Coronary artery (tissue), 2 donors: ENCODE data around the gene PSMB9.

ENCODE experiments used
- DNase-seq: peaks from one replicate; pipeline ENCODE4 v3.0.0-alpha.2; 2017; ENCODE audit warnings: low spot score
- H3K27ac ChIP-seq, 2 donors: fragments of 200-600 bp; sonication (generic); one replicate each; pipeline ENCODE4 v1.5.1; 2016 to 2019
- H3K4me3 ChIP-seq: fragments of 200-600 bp; sonication (generic); 2 replicates; pipeline ENCODE4 v1.5.1; 2016; ENCODE audit warnings: mild to moderate bottlenecking, moderate library complexity
- CTCF ChIP-seq: fragments of 200-600 bp; sonication (generic); IDR thresholded peaks from one replicate; pipeline ENCODE4 v1.5.1; 2019; ENCODE audit warnings: antibody characterized with exemption

The PSMB9 gene

DNA sequence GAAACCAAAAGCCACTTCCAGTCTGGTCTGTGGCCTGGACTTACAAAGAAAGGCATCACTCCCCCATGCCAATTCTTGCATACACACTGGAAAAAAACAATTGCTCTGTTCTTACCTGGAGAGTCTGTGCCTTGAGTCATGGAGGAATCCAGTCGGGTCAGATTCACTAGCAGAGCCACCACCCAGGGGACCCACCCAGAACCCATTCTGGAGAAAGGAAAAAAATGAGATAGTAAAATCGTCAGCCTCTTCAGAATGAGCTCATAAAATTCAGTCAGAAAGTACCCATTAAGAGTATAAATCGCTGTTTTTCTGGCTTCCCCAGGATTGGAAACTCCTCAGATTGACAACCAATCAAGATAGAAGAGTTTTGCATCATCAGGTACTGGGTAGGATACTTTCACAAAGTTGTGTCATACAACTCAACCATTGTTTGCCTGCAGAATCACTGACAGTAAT lies 37.2 kb upstream of the PSMB9 start, which contains the start of gene HLA-DOB:
Gene HLA-DOB, minus strand, starts transcription at position 257 of the 459 bp plus-strand sequence. Its CDS starts 51 bp downstream, at position 206.
- Histone ChIP-seq H3K27ac (no peak within 1 kb of the TSS), H3K4me3 (no peak within 1 kb of the TSS)
- DNase-seq, result no peak
- TF ChIP-seq CTCF, result no peak

GRCh38 chr6:32818867-32819266 lies 35.1 kb upstream of the PSMB9 start:
- DNase-seq, result no peak
- Histone ChIP-seq H3K4me3 (no peak overlapping the region), H3K27ac (no peak overlapping the region)
- no peak for TF ChIP-seq CTCF

- Histone ChIP-seq H3K27ac (no peak overlapping the region), H3K4me3 (no peak overlapping the region)
- TF ChIP-seq CTCF, result no peak
- DNase-seq, result no peak
These were observed 34.3 kb upstream of the PSMB9 start for GRCh38 chr6:32819729-32820128.

DNA sequence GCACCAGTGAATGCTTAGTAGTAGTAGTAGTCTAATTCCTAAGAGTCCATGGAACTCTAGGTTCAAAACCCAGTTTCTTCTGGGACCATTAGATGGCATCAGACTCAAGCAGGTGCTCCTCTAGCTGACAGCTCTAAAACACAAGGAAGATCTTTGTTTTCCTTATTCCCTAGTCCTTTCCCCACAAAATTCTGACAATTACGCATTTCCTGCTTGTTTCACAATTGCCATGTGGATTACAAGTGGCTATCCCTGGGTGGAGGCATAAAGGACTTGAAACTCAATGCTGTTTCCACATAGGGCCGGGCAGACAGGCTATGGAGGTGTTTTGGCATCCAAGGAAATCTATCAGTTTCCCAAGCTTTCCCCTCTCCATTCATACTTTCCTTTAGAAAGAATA lies 28.0 kb upstream of the PSMB9 start:
- no peak for DNase-seq
- TF ChIP-seq CTCF, result no peak
- Histone ChIP-seq H3K4me3 (no peak overlapping the region), H3K27ac (no peak overlapping the region)

GRCh38 chr6:32827025-32827424 lies 27.0 kb upstream of the PSMB9 start:
- DNase-seq, result no peak
- Histone ChIP-seq H3K27ac (no peak overlapping the region), H3K4me3 (no peak overlapping the region)
- no peak for TF ChIP-seq CTCF

GRCh38 chr6:32829495-32829894 lies 24.5 kb upstream of the PSMB9 start:
- DNase-seq, result no peak
- TF ChIP-seq CTCF, result no peak
- H3K4me3 ChIP-seq, result no peak overlapping the region
- H3K27ac ChIP-seq, result no peak overlapping the region

GRCh38 chr6:32830017-32830416 lies 24.0 kb upstream of the PSMB9 start:
- TF ChIP-seq CTCF, result no peak
- Histone ChIP-seq H3K27ac (no peak overlapping the region), H3K4me3 (no peak overlapping the region)
- no peak for DNase-seq
